Stimulated activated CD4-positive, alpha-beta T cell treated with anti-CD3 and anti-CD28 coated beads, Interleukin-4, amount 100 ng/mL, for 1 hour (primary cell): ENCODE data around the gene LANCL2.

Experiments used
- DNase-seq: peaks from one replicate; pipeline ENCODE4 v3.0.0-alpha.2; 2020

LANCL2 gene

GRCh38 chr7:55472928-55473725 is 108.0 kb downstream of the LANCL2 start:
- DNase-seq = no peak

- no peak for DNase-seq
These were observed 108.8 kb downstream of the LANCL2 start for GRCh38 chr7:55473932-55474331.

GRCh38 chr7:55474944-55475854 is 110.1 kb downstream of the LANCL2 start:
- DNase-seq = no peak

- no peak for DNase-seq
These were observed 111.0 kb downstream of the LANCL2 start for GRCh38 chr7:55475855-55476803.

GRCh38 chr7:55476852-55477780 is 112.0 kb downstream of the LANCL2 start:
- no peak for DNase-seq

GRCh38 chr7:55477781-55478374 is 112.7 kb downstream of the LANCL2 start:
- no peak for DNase-seq

- no peak for DNase-seq
These were observed 113.6 kb downstream of the LANCL2 start for GRCh38 chr7:55478700-55479099.

- DNase-seq = no peak
These were observed 116.0 kb downstream of the LANCL2 start for GRCh38 chr7:55481155-55481554.

GRCh38 chr7:55483046-55483445 is 117.9 kb downstream of the LANCL2 start:
- DNase-seq = no peak
